Mucosa of descending colon (tissue), 3 donors: Measurements from ENCODE around the gene LIPJ. TPM values are rescaled to one million over a fixed set of nuclear protein-coding genes. Genes with fewer than 3 reads are reported as not detected.

ENCODE experiments used
- ATAC-seq: fragments of 200-7000 bp; cut with Tn5 transposase; one replicate; pipeline ENCODE4 v1.9.1; 2020; ENCODE audit warnings: mild to moderate bottlenecking, moderate library complexity
- DNase-seq, 3 donors: peaks; one replicate each; pipeline ENCODE4 v3.0.0-alpha.2; 2020
- H3K36me3 ChIP-seq: fragments of 200-600 bp; one replicate; pipeline ENCODE4 v1.8.0; 2021; ENCODE audit warnings: low read depth, mild to moderate bottlenecking
- H3K4me1 ChIP-seq: fragments of 200-600 bp; one replicate; pipeline ENCODE4 v1.8.0; 2021; ENCODE audit warnings: low read depth, mild to moderate bottlenecking
- H3K4me3 ChIP-seq: fragments of 200-600 bp; one replicate; pipeline ENCODE4 v1.8.0; 2021; ENCODE audit warnings: mild to moderate bottlenecking
- H3K9me3 ChIP-seq: fragments of 200-600 bp; one replicate; pipeline ENCODE4 v1.8.0; 2021; ENCODE audit warnings: mild to moderate bottlenecking
- CTCF ChIP-seq: fragments of 200-600 bp; IDR thresholded peaks from one replicate; pipeline ENCODE4 v1.8.0; 2022; ENCODE audit warnings: antibody characterized with exemption, mild to moderate bottlenecking
- intact Hi-C, 2 donors: fragments of 100-400 bp; cut with DNase I in 1 of 2; cut with micrococcal nuclease in 1 of 2; formaldehyde crosslinking; loops; one replicate each; pipeline versions ENCODE4 v1.11.0 to v1.11.1; 2022; cut with DNase I, micrococcal nuclease
- total RNA-seq, 3 donors: library from RNA; stranded (reverse); fragmentation: NEBNext Ultra II Directional in 2 of 3; extraction: Animal tissue kit (Norgen Biotek cat#: 25700) in 2 of 3; gene quantifications; one replicate each; pipeline versions ENCODE4 v1.2.1 to v1.2.4, GENCODE V29; 2021 to 2023
- donor health status: DM: no; HTN: no; CAD: no; lungs with moderate emphysema.
- donor health status: DM: no; HTN: no; CAD: no.
- donor health status: DM: no; HTN: yes; CAD: no.

The LIPJ gene
- total RNA-seq, 3 donors from 2014 or later: 0.12 to 0.34 TPM; not detected in 1

GRCh38 chr10:88594482-88594881, 7.9 kb downstream of the LIPJ start:
- no peak for ATAC-seq
- no peak for TF ChIP-seq CTCF
- intact Hi-C loops: no loop called here
- no peak for DNase-seq
- no peaks in the 10 kb centered on the region for H3K4me1 ChIP-seq
- no peak overlapping the region for H3K4me3 ChIP-seq
- H3K36me3 ChIP-seq: no peaks in the 10 kb centered on the region
- H3K9me3 ChIP-seq: no peaks in the 10 kb centered on the region

DNA sequence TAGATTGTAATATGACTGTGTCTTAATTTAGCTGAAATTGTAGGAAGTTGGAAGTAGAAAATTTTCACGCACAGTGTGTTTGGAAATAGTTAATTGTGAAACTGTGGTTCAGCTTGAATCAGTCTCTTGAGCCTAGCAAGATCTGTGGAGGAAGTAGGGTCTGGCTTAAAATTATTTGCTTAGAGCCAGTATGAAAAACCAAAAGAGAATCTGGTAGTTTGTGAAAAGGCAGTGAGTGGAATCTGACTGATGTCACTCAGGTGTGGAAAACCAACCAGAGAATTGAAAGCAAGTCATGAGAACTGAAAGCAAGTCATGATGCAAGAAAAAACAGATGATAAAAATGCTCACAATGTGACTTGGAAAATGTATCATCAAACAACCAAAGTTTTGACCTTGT, 11.5 kb downstream of the LIPJ start:
- TF ChIP-seq CTCF: no peak
- intact Hi-C loops: no loop called here
- no peak overlapping the region for H3K4me3 ChIP-seq
- no peaks in the 10 kb centered on the region for H3K9me3 ChIP-seq
- ATAC-seq (no peak), DNase-seq (no peak)
- no peaks in the 10 kb centered on the region for H3K4me1 ChIP-seq
- no peaks in the 10 kb centered on the region for H3K36me3 ChIP-seq

DNA sequence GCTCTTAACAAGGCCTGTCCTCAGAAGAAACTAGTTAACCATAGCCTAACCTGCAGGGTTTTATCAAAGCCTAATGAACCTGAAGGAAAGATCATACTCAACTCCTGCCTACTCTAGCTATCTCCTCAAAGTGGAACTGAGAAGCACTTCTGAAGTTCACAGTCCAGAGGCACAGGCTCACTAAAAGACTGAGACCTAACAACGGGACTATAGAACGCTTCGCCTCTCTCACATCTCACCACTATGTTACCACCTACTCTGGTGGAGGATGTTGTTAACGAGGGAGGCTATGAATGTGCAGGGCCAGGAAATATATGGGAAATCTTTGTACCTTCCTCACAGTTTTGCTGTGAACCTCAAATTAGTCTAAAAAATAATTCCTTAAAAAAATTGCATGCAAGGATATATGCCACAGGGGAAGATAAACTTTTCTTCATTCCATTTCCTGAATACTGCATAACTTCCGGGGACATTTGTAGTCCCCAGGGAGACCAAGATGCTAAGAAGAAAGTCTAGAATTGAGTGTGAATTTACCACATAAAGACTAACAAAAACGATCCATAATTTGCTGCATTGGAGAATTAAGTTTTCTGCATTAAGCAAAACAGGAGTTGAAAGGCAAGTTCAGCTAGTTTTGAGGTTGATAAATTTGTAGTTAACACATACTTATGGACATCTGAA, 21.6 kb downstream of the LIPJ start:
- no peak for ATAC-seq
- TF ChIP-seq CTCF: no peak
- no peak for DNase-seq
- Histone ChIP-seq H3K4me1 (no peaks in the 10 kb centered on the region), H3K36me3 (no peaks in the 10 kb centered on the region), H3K9me3 (no peaks in the 10 kb centered on the region), H3K4me3 (no peak overlapping the region)
- intact Hi-C loops: no loop called here

DNA sequence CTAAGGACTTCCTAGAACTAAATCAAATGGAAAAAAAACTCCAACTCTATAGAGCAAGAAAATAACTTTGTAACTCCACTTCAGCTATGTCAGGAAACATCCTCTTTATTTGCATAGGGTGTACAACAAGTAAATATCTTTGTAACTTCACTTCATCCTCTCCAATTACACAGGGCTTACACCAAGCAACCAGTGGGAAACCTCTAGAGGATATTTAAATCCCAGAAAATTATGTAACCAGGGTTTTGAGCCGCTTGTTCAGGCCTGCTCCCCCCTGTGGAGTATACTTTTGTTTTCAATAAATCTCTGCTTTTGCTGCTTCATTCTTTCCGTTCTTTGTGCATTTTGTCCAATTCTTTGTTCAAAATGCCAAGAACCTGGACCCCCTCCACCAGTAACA, 22.2 kb downstream of the LIPJ start:
- H3K36me3 ChIP-seq: no peaks in the 10 kb centered on the region
- no peak overlapping the region for H3K4me3 ChIP-seq
- intact Hi-C loops: no loop called here
- no peaks in the 10 kb centered on the region for H3K4me1 ChIP-seq
- no peaks in the 10 kb centered on the region for H3K9me3 ChIP-seq
- ATAC-seq (no peak), DNase-seq (no peak)
- TF ChIP-seq CTCF: no peak

DNA sequence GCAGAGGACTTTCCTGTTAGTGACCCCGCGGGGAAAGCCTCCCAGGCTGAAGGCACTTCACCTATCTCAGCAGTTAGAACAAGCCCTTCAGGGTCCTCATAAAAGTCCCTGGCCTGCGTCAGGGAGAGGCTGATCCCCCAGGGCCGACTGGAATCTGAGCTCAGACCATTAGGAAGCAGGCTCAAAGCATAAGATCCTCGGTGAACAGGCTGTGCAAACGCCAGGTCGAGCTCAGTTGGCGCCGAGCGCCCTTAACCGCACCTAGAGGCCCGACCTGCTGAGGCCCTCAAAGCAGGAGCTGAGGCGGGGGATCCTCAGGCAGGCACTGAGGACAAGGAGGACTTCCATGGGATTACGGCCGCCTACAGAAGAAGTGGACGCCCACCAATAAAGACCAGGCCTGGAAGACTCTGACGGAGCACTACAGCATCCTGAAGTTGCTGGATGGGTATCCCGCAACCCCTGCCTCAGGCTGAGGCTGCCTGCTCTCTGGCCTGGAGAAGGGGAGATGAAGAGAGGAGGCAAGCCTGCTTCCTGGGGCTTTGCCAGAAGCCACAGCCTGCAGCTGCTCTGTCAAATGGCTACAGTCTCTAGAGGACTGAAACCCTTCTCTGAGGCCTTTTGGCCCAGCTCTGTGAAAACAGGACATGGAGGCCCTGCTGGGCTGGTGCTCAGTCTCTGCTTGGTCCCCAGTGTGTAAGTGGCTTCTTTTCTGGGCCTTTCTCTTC, 29.9 kb downstream of the LIPJ start:
- no peak for ATAC-seq
- Histone ChIP-seq H3K4me1 (no peaks in the 10 kb centered on the region), H3K9me3 (no peaks in the 10 kb centered on the region), H3K4me3 (no peak overlapping the region), H3K36me3 (no peaks in the 10 kb centered on the region)
- no peak for DNase-seq
- no peak for TF ChIP-seq CTCF
- intact Hi-C loops: no loop called here
